Fibroblast of mammary gland (primary cell): ENCODE measurements around the gene FOCAD.

Source experiments
- DNase-seq: peaks from one replicate; pipeline ENCODE4 v3.0.0-alpha.2; 2010; ENCODE audit warnings: low read depth
- H3K4me3 ChIP-seq: 2 replicates; pipeline ENCODE4 v1.5.1; 2011; ENCODE audit warnings: low read depth, mild to moderate bottlenecking, low read length, moderate library complexity; ENCODE audit not compliant: control insufficient read depth
- CTCF ChIP-seq: conservative IDR thresholded peaks from 2 replicates; pipeline ENCODE4 v1.5.1; 2011; ENCODE audit warnings: low read depth, low read length, inconsistent platforms; ENCODE audit not compliant: control insufficient read depth, insufficient read depth

FOCAD gene

GRCh38 chr9:20981486-20981885 is 297.4 kb downstream of the FOCAD start:
- no peak overlapping the region for H3K4me3 ChIP-seq
- TF ChIP-seq CTCF = no peak
- peak; percentile 67 for DNase-seq

GRCh38 chr9:20984506-20984905 is 300.4 kb downstream of the FOCAD start:
- TF ChIP-seq CTCF = no peak
- no peak for DNase-seq
- no peak overlapping the region for H3K4me3 ChIP-seq

GRCh38 chr9:20985851-20986600 is 302.0 kb downstream of the FOCAD start:
- H3K4me3 ChIP-seq = no peak overlapping the region
- DNase-seq = peak; percentile 10
- TF ChIP-seq CTCF = no peak

- H3K4me3 ChIP-seq = no peak overlapping the region
- no peak for TF ChIP-seq CTCF
- no peak for DNase-seq
Observed at GRCh38 chr9:20987521-20987920, 303.5 kb downstream of the FOCAD start.

GRCh38 chr9:20988061-20988460 is 304.0 kb downstream of the FOCAD start:
- H3K4me3 ChIP-seq = no peak overlapping the region
- DNase-seq = no peak
- no peak for TF ChIP-seq CTCF

- peak; percentile 36 for DNase-seq
- H3K4me3 ChIP-seq = no peak overlapping the region
- no peak for TF ChIP-seq CTCF
Observed at GRCh38 chr9:20988671-20989315, 304.7 kb downstream of the FOCAD start.
